ENCODE measurements around the gene FPR2.
"Not testable (repeated sequence)": the region's sequence is repeated elsewhere in the genome, so short reads cannot be mapped to it uniquely, and the experiment has no call there.

Gene FPR2

GRCh38 chr19:51784922-51785690, 24.1 kb downstream of the FPR2 start:
- no peak for DNase-seq

- no peak for DNase-seq
These were observed 25.9 kb downstream of the FPR2 start for GRCh38 chr19:51786646-51787494.

GRCh38 chr19:51788029-51788428, 27.0 kb downstream of the FPR2 start:
- DNase-seq: no peak

GRCh38 chr19:51789061-51789795, 28.2 kb downstream of the FPR2 start:
- DNase-seq: no peak

GRCh38 chr19:51792932-51793331, 32.0 kb downstream of the FPR2 start:
- no peak for DNase-seq

- no peak for DNase-seq
These were observed 33.0 kb downstream of the FPR2 start for GRCh38 chr19:51793994-51794393.

- no peak for DNase-seq
These were observed 34.0 kb downstream of the FPR2 start, which contains the start of gene FPR3 for GRCh38 chr19:51794885-51795490. Gene FPR3, plus strand, starts transcription at chr19:51795157. Its CDS starts 28,592 bp downstream, at chr19:51823749.

GRCh38 chr19:51796195-51796679, 35.3 kb downstream of the FPR2 start:
- no peak for DNase-seq

GRCh38 chr19:51797480-51797879, 36.5 kb downstream of the FPR2 start:
- DNase-seq: no peak

- no peak for DNase-seq
These were observed 37.1 kb downstream of the FPR2 start for GRCh38 chr19:51798062-51798461.

- no peak for DNase-seq
These were observed 38.2 kb downstream of the FPR2 start for GRCh38 chr19:51799034-51799773.

GRCh38 chr19:51799774-51800472, 38.9 kb downstream of the FPR2 start:
- no peak for DNase-seq

GRCh38 chr19:51800473-51801244, 39.7 kb downstream of the FPR2 start:
- no peak for DNase-seq

- no peak for DNase-seq
These were observed 41.8 kb downstream of the FPR2 start for GRCh38 chr19:51802775-51803174.

- DNase-seq: no peak
These were observed 42.5 kb downstream of the FPR2 start for GRCh38 chr19:51803519-51803918.

GRCh38 chr19:51803967-51804366, 43.0 kb downstream of the FPR2 start:
- DNase-seq: no peak

GRCh38 chr19:51804789-51805188, 43.8 kb downstream of the FPR2 start:
- DNase-seq: not testable (repeated sequence)

- DNase-seq: not testable (repeated sequence)
These were observed 44.4 kb downstream of the FPR2 start for GRCh38 chr19:51805396-51805795.

- not testable (repeated sequence) for DNase-seq
These were observed 45.6 kb downstream of the FPR2 start for GRCh38 chr19:51806571-51806970.

GRCh38 chr19:51807111-51807701, 46.2 kb downstream of the FPR2 start:
- no peak for DNase-seq
